Measurements from ENCODE around the gene WDR89.
A peak's percentile ranks its signal among the peaks of the same experiment; 100 is the strongest.

Gene WDR89, protein sequence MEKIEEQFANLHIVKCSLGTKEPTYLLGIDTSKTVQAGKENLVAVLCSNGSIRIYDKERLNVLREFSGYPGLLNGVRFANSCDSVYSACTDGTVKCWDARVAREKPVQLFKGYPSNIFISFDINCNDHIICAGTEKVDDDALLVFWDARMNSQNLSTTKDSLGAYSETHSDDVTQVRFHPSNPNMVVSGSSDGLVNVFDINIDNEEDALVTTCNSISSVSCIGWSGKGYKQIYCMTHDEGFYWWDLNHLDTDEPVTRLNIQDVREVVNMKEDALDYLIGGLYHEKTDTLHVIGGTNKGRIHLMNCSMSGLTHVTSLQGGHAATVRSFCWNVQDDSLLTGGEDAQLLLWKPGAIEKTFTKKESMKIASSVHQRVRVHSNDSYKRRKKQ

GRCh38 chr14:63641473-63642228 is at the start of gene WDR89:
WDR89 (minus strand) TSS chr14:63641871; CDS start chr14:63599942, 41,929 bp downstream.
- Histone ChIP-seq H3K27ac (ENCODE audit: low read depth, low read length) (peak within 1 kb of the TSS; percentile 94), H3K4me3 (ENCODE audit: low read depth in 1 of 2, low read length in 2 of 2) (peak within 1 kb of the TSS; percentile 87 to 92), H3K9me3 (ENCODE audit: control insufficient read depth in 1 of 2, low read length in 2 of 2) (no peaks in the 10 kb centered on the region), H3K36me3 (ENCODE audit: control insufficient read depth in 1 of 2, insufficient read depth in 2 of 2, low read length in 2 of 2) (no peaks in the 10 kb centered on the region), H3K9ac (ENCODE audit: low read depth in 1 of 2, low read length in 2 of 2) (peak within 1 kb of the TSS; percentile 85 to 86), H3K4me1 (ENCODE audit: control insufficient read depth in 1 of 2, insufficient read depth in 2 of 2, low read length in 2 of 2) (peaks cover 4 to 5% of the 10 kb centered on the region in 2 donors), H3K27me3 (ENCODE audit: control insufficient read depth in 1 of 2, insufficient read depth in 2 of 2, low read length in 2 of 2) (no peaks in the 10 kb centered on the region)

GRCh38 chr14:63689132-63689531 is 47.5 kb upstream of the WDR89 start:
- no peak overlapping the region for H3K27ac ChIP-seq (ENCODE audit: low read depth, low read length)
- no peaks in the 10 kb centered on the region for H3K9me3 ChIP-seq (ENCODE audit: control insufficient read depth in 1 of 2, low read length in 2 of 2)
- no peaks in the 10 kb centered on the region for H3K27me3 ChIP-seq (ENCODE audit: control insufficient read depth in 1 of 2, insufficient read depth in 2 of 2, low read length in 2 of 2)
- peaks cover 0 to 3% of the 10 kb centered on the region in 2 donors for H3K36me3 ChIP-seq (ENCODE audit: control insufficient read depth in 1 of 2, insufficient read depth in 2 of 2, low read length in 2 of 2)
- H3K4me3 ChIP-seq (ENCODE audit: low read depth in 1 of 2, low read length in 2 of 2): no peak overlapping the region
- no peak overlapping the region for H3K9ac ChIP-seq (ENCODE audit: low read depth in 1 of 2, low read length in 2 of 2)
- no peaks in the 10 kb centered on the region for H3K4me1 ChIP-seq (ENCODE audit: control insufficient read depth in 1 of 2, insufficient read depth in 2 of 2, low read length in 2 of 2)

GRCh38 chr14:63686926-63687325 is 45.3 kb upstream of the WDR89 start:
- Histone ChIP-seq H3K36me3 (ENCODE audit: control insufficient read depth in 1 of 2, insufficient read depth in 2 of 2, low read length in 2 of 2) (peaks cover 0 to 3% of the 10 kb centered on the region in 2 donors), H3K9ac (ENCODE audit: low read depth in 1 of 2, low read length in 2 of 2) (no peak overlapping the region), H3K9me3 (ENCODE audit: control insufficient read depth in 1 of 2, low read length in 2 of 2) (no peaks in the 10 kb centered on the region)

DNA sequence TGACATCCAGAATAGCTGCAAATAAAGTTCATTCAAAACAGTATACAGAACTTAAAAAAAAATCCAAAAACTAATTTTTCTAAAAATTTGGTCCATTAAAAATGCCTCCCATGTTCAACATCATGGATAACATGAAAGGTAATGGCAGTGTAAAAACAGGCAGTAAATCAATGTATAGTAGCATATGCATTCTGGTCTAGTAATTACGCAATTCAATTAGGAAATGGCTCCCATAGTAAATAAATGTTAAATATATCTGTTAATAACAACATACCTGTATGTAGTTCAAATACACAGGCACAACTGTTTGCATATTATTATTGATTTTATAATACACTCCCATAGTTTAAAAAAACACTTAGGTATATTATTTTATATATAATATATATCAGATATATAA is 43.7 kb upstream of the WDR89 start:
- H3K4me1 ChIP-seq (ENCODE audit: control insufficient read depth in 1 of 2, insufficient read depth in 2 of 2, low read length in 2 of 2): no peaks in the 10 kb centered on the region
- H3K27ac ChIP-seq (ENCODE audit: low read depth, low read length): no peak overlapping the region
- H3K27me3 ChIP-seq (ENCODE audit: control insufficient read depth in 1 of 2, insufficient read depth in 2 of 2, low read length in 2 of 2): no peaks in the 10 kb centered on the region
- no peaks in the 10 kb centered on the region for H3K9me3 ChIP-seq (ENCODE audit: control insufficient read depth in 1 of 2, low read length in 2 of 2)
- H3K4me3 ChIP-seq (ENCODE audit: low read depth in 1 of 2, low read length in 2 of 2): no peak overlapping the region
- H3K9ac ChIP-seq (ENCODE audit: low read depth in 1 of 2, low read length in 2 of 2): no peak overlapping the region
- peaks cover 0 to 3% of the 10 kb centered on the region in 2 donors for H3K36me3 ChIP-seq (ENCODE audit: control insufficient read depth in 1 of 2, insufficient read depth in 2 of 2, low read length in 2 of 2)

More at GRCh38 chr14:63686926-63687325, 45.3 kb upstream of the WDR89 start:
- H3K27me3 ChIP-seq (ENCODE audit: control insufficient read depth in 1 of 2, insufficient read depth in 2 of 2, low read length in 2 of 2): no peaks in the 10 kb centered on the region
- no peak overlapping the region for H3K4me3 ChIP-seq (ENCODE audit: low read depth in 1 of 2, low read length in 2 of 2)
- H3K4me1 ChIP-seq (ENCODE audit: control insufficient read depth in 1 of 2, insufficient read depth in 2 of 2, low read length in 2 of 2): no peaks in the 10 kb centered on the region
- no peak overlapping the region for H3K27ac ChIP-seq (ENCODE audit: low read depth, low read length)

DNA sequence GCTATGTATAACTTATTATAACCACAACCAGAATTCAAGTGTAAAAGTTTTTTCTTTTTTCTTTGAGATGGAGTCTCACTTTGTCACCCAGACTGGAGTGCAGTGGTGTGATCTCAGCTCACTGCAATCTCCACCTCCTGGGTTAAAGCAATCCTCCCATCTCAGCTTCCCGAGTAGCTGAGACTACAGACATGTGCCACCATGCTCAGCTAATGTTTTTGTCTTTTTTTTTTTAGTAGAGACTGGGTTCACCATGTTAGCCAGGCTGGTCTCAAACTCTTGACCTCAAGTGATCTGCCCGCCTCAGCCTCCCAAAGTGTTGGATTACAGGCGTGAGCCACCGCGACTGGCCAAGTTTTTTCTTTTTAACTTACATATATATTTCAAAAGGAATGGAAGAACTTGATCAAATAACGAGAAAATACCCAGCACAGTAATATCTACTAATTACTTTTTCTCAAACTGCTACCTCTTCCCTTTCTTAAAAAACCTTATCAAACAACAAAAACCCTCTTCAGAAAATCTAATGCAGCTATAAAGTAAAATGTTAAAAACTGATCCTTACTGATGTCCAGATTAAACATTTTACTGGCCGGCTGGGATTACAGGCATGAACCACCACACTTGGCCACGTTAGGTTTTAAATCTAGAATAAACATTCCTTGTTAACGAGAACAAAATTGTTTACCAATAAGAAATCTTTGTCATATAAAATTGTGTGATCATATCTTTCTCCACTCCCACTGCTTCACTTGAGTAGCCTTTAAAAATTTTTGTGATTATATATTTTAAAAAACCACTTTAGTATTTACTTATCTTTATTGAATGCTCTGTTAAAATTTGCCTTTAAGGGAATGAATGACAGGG is 41.3 kb upstream of the WDR89 start:
- Histone ChIP-seq H3K9me3 (ENCODE audit: control insufficient read depth in 1 of 2, low read length in 2 of 2) (no peaks in the 10 kb centered on the region), H3K27me3 (ENCODE audit: control insufficient read depth in 1 of 2, insufficient read depth in 2 of 2, low read length in 2 of 2) (no peaks in the 10 kb centered on the region), H3K27ac (ENCODE audit: low read depth, low read length) (no peak overlapping the region), H3K4me1 (ENCODE audit: control insufficient read depth in 1 of 2, insufficient read depth in 2 of 2, low read length in 2 of 2) (peaks cover 0 to 4% of the 10 kb centered on the region in 2 donors), H3K36me3 (ENCODE audit: control insufficient read depth in 1 of 2, insufficient read depth in 2 of 2, low read length in 2 of 2) (peaks cover 0 to 3% of the 10 kb centered on the region in 2 donors), H3K4me3 (ENCODE audit: low read depth in 1 of 2, low read length in 2 of 2) (no peak overlapping the region), H3K9ac (ENCODE audit: low read depth in 1 of 2, low read length in 2 of 2) (no peak overlapping the region)

- H3K4me3 ChIP-seq (ENCODE audit: low read depth in 1 of 2, low read length in 2 of 2): no peak overlapping the region
- no peaks in the 10 kb centered on the region for H3K9me3 ChIP-seq (ENCODE audit: control insufficient read depth in 1 of 2, low read length in 2 of 2)
- H3K36me3 ChIP-seq (ENCODE audit: control insufficient read depth in 1 of 2, insufficient read depth in 2 of 2, low read length in 2 of 2): no peaks in the 10 kb centered on the region
- no peak overlapping the region for H3K27ac ChIP-seq (ENCODE audit: low read depth, low read length)
- no peak overlapping the region for H3K9ac ChIP-seq (ENCODE audit: low read depth in 1 of 2, low read length in 2 of 2)
- no peaks in the 10 kb centered on the region for H3K27me3 ChIP-seq (ENCODE audit: control insufficient read depth in 1 of 2, insufficient read depth in 2 of 2, low read length in 2 of 2)
- peaks cover 0 to 10% of the 10 kb centered on the region in 2 donors for H3K4me1 ChIP-seq (ENCODE audit: control insufficient read depth in 1 of 2, insufficient read depth in 2 of 2, low read length in 2 of 2)
Measured at GRCh38 chr14:63678536-63678935, 36.9 kb upstream of the WDR89 start.

GRCh38 chr14:63677891-63678379 is 36.3 kb upstream of the WDR89 start:
- Histone ChIP-seq H3K27me3 (ENCODE audit: control insufficient read depth in 1 of 2, insufficient read depth in 2 of 2, low read length in 2 of 2) (no peaks in the 10 kb centered on the region), H3K9me3 (ENCODE audit: control insufficient read depth in 1 of 2, low read length in 2 of 2) (no peaks in the 10 kb centered on the region), H3K9ac (ENCODE audit: low read depth in 1 of 2, low read length in 2 of 2) (no peak overlapping the region), H3K36me3 (ENCODE audit: control insufficient read depth in 1 of 2, insufficient read depth in 2 of 2, low read length in 2 of 2) (no peaks in the 10 kb centered on the region), H3K27ac (ENCODE audit: low read depth, low read length) (no peak overlapping the region), H3K4me1 (ENCODE audit: control insufficient read depth in 1 of 2, insufficient read depth in 2 of 2, low read length in 2 of 2) (peaks cover 0 to 10% of the 10 kb centered on the region in 2 donors), H3K4me3 (ENCODE audit: low read depth in 1 of 2, low read length in 2 of 2) (no peak overlapping the region)

- no peak overlapping the region for H3K4me3 ChIP-seq (ENCODE audit: low read depth in 1 of 2, low read length in 2 of 2)
- no peak overlapping the region for H3K27ac ChIP-seq (ENCODE audit: low read depth, low read length)
- H3K27me3 ChIP-seq (ENCODE audit: control insufficient read depth in 1 of 2, insufficient read depth in 2 of 2, low read length in 2 of 2): no peaks in the 10 kb centered on the region
- peaks cover 0 to 15% of the 10 kb centered on the region in 2 donors for H3K4me1 ChIP-seq (ENCODE audit: control insufficient read depth in 1 of 2, insufficient read depth in 2 of 2, low read length in 2 of 2)
- H3K9me3 ChIP-seq (ENCODE audit: control insufficient read depth in 1 of 2, low read length in 2 of 2): no peaks in the 10 kb centered on the region
- H3K9ac ChIP-seq (ENCODE audit: low read depth in 1 of 2, low read length in 2 of 2): no peak overlapping the region
- H3K36me3 ChIP-seq (ENCODE audit: control insufficient read depth in 1 of 2, insufficient read depth in 2 of 2, low read length in 2 of 2): no peaks in the 10 kb centered on the region
Measured at GRCh38 chr14:63676615-63677014, 34.9 kb upstream of the WDR89 start.

DNA sequence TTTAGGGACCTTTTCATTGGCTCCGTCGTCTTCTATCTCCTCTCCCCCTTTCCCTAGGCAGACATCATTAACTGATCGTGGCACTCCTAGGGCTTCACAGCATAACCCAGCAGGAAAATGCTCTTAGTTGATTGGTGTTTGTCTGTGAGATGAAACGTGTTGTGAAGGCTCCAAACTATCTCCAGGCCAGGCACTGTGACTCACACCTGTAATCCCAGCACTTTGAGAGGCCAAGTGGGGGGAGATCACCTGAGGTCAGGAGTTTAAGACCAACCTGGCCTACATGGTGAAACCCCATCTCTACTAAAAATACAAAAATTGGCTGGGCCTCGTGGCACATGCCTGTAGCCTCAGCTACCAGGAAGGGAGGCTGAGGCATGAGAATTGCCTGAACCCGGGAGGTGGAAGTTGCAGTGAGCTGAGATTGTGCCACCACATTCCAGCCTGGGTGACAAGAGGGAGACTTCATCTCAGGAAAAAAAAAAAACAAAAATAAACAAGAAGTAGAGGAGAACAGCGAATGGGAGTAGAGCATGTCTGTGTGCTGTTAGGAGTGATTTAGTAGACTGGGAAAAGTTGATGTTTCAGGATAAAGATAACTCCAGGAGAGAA is 32.3 kb upstream of the WDR89 start:
- Histone ChIP-seq H3K9ac (ENCODE audit: low read depth in 1 of 2, low read length in 2 of 2) (no peak overlapping the region), H3K27ac (ENCODE audit: low read depth, low read length) (no peak overlapping the region), H3K9me3 (ENCODE audit: control insufficient read depth in 1 of 2, low read length in 2 of 2) (no peaks in the 10 kb centered on the region), H3K4me1 (ENCODE audit: control insufficient read depth in 1 of 2, insufficient read depth in 2 of 2, low read length in 2 of 2) (peaks cover 0 to 15% of the 10 kb centered on the region in 2 donors), H3K4me3 (ENCODE audit: low read depth in 1 of 2, low read length in 2 of 2) (no peak overlapping the region), H3K27me3 (ENCODE audit: control insufficient read depth in 1 of 2, insufficient read depth in 2 of 2, low read length in 2 of 2) (no peaks in the 10 kb centered on the region), H3K36me3 (ENCODE audit: control insufficient read depth in 1 of 2, insufficient read depth in 2 of 2, low read length in 2 of 2) (no peaks in the 10 kb centered on the region)
